ENCODE data around the gene CALCOCO1. TPM values are rescaled to one million over a fixed set of nuclear protein-coding genes. Genes with fewer than 3 reads are reported as not detected.

Gene CALCOCO1
- total and polyA plus RNA-seq, 2 of the 8 experiments (the other 6 are each of a cell fraction or from before 2014, with no cell fraction given), result 20.3 to 39.3 TPM

GRCh38 chr12:53776872-53777271 is 49.6 kb upstream of the CALCOCO1 start (continued):
- TF ChIP-seq KDM4A (IDR thresholded peaks at IDR 0.05; ENCODE audit: low read depth, low read length, severe bottlenecking), result no peak
- no peak for TF ChIP-seq BCL11A (IDR thresholded peaks at IDR 0.05; ENCODE audit: low read depth in 2 of 2, low read length in 2 of 2)
- no peak for TF ChIP-seq SAP30 (IDR thresholded peaks at IDR 0.05; ENCODE audit: insufficient read depth, insufficient replicate concordance, low read length)
- TF ChIP-seq FOSL1 (IDR thresholded peaks at IDR 0.05; ENCODE audit: insufficient read depth, low read depth, low read length), result no peak
- no peak for TF ChIP-seq TBP (IDR thresholded peaks at IDR 0.05; ENCODE audit: low read depth, low read length)
- no peak for TF ChIP-seq KDM5A (IDR thresholded peaks at IDR 0.05; ENCODE audit: low read length)
- no peak for TF ChIP-seq CTBP2 (IDR thresholded peaks at IDR 0.05; ENCODE audit: borderline replicate concordance, insufficient read depth, insufficient read length, low read length)
- TF ChIP-seq, protein P1, sequence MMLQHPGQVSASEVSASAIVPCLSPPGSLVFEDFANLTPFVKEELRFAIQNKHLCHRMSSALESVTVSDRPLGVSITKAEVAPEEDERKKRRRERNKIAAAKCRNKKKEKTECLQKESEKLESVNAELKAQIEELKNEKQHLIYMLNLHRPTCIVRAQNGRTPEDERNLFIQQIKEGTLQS (IDR thresholded peaks at IDR 0.05; ENCODE audit: insufficient read depth, low read depth, low read length), result no peak
- TF ChIP-seq, protein P2, sequence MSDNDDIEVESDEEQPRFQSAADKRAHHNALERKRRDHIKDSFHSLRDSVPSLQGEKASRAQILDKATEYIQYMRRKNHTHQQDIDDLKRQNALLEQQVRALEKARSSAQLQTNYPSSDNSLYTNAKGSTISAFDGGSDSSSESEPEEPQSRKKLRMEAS (IDR thresholded peaks at IDR 0.05), result no peak
